NCI-H1930 (cell line): ENCODE results near the gene SIGLEC6.
"Not testable (repeated sequence)": the region's sequence is repeated elsewhere in the genome, so short reads cannot be mapped to it uniquely, and the experiment has no call there.

Experiments used
- DNase-seq, 2 experiments: peaks; one replicate each; lab custom pipeline; 2025; lab: John Stamatoyannopoulos, UW

Gene SIGLEC6

DNA sequence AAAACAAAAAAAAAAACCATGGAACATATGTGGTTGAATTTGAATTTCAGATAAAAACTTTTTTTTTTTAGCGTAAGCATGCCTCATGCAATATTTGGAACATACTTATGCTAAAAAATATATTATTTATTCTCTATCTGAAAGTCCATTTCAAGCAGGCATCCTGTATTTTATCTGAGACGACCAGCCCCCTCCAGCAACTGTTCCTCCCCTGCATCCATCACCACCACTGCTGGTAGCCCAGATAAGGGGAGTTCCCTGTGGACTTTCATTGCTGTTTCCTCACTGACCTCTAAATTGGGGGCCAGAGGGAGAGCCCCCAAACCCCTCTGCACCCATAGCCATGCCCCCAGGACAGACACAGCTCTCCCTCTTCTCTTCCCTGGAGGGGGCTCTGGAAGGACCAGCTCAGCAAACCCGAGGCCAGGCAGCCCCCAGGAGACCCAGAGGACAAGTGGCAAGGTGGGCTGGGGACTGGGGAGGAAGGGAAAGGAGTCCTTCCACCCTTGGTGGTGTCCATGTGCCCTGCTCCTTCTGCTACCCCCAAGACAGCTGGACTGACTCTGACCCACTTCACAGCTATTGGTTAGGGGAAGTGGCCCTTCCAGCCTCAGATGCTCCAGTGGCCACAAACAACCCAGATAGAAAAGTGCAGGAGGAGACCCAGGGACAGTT lies 23.3 kb downstream of the SIGLEC6 start:
- DNase-seq = no peak

DNA sequence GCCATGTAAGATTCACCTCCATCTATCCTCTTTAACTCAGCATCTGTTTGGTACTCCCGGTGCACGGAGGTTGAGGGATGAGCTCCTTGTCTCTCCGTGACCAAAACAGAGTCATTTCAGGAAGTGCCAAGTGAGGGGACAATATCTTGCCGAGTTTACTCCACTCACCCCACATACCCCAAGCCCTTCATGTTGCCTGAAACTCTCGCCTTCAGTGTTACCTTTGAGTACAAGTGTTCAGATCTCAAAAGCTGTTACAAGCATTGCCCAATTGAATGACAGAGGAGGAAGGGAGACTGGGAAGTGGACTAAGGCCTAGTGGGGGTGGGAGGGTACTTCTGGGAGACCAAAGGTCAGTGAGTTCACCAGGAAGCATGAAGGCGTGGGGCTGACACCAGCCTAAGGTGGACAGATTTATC lies 23.8 kb downstream of the SIGLEC6 start:
- DNase-seq = no peak

DNA sequence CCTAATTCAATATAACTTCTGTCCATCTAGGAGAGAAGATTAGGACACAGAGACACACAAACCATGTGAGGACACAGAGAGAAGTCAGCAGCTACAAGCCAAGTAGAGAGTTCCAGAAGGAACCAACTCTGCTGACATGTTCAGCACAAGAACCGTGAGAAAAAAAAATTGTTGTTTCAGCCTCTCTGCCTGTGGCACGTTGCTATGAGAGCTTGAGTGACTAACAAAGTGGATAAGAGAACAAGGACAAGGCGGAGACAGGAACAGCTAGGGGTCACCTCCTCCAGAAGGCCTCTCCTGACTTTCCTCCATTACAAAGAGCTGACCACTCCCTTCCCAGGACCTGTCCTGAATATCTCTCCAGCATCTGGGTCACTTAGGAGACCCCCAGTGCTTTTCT lies 24.3 kb downstream of the SIGLEC6 start:
- DNase-seq = no peak

DNA sequence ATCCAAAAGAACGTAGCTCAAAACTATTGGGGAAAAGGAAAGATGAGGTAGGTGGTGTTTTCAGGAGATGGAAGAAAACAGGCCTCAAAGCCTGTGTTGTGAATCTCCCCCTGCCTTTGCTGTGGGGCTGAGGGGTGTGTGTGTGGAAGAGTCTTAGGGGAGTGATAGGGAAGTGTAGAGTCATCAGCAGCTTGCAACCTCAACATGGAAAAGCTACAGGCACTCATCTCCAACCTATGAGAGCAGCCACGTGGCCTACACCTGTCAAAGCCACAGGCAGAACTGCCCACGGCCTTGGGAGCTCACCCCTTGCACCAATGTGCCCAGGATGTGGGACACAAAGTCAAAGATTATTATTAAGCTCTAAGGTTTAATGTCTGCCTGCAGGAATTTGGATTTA lies 25.6 kb downstream of the SIGLEC6 start:
- no peak for DNase-seq

DNA sequence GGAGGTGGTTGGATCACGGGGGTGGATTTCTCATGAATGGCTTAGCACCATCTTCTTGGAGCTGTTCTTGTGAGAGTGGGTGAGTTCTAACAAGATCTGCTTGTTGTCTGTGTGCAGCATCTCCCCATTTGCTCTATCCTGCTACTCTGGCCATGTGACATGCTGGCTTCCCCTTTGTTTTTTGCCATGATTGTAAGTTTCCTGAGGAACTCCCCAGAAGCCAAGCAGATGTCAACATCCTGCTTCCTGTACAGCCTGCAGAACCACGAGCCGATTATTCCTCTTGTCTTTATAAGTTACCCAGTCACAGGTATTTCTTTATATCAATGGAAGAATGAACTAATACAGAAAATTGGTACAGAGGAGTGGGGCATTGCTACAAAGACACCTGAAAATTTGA lies 27.6 kb downstream of the SIGLEC6 start:
- DNase-seq = no peak

DNA sequence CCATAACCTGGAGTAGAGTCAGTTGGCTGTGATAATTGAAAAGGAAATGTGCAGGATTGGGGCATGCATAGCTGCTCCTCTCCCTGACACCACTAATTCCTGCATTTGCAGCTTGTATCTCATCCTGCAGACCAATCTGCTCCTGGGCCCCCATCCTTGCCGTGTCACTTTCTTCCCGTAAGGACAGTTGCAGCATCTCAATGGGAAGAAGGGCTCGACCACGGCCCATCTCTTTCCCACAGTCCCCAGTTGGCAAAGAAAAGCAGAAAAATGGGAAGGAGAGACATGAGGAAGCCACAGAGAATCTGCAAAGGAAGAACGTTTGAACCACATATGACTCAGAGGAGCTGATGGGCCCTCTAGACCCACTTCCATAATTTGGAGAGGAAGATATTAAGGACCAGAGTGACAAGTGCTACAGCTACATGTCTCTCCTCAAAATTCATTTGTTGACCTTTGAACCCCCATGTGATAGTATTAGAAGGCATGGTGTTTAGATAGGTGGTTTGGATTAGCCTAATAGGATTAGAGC lies 28.1 kb downstream of the SIGLEC6 start:
- DNase-seq = no peak

- no peak for DNase-seq
Measured at GRCh38 chr19:51501594-51502263, 29.7 kb downstream of the SIGLEC6 start, which contains the start of gene SIGLEC12. Gene SIGLEC12, minus strand, starts transcription at chr19:51501800. Its CDS starts 67 bp downstream, at chr19:51501733.

DNA sequence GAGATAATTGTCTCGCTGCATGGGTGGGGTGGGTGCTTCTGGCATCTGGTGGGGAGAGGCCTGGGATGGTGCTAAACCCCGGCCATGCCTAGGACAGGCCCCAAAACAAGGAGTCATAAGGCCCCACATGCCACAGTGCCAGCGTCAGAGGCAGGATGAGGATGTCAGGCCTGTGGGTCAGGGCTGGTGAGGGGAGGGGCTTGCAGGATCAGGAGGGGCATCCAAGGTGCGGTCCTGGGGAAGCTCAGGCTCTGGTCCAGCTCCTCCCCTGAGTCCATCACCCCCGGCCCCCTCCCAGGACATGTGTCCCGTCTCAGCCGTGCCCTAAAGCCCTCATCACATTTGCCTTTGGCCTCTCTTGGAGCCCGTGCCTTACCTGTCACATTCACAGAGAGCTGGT lies 30.5 kb downstream of the SIGLEC6 start:
- DNase-seq = not testable (repeated sequence)

GRCh38 chr19:51497666-51498065 lies 33.8 kb downstream of the SIGLEC6 start:
- DNase-seq = no peak

- DNase-seq = no peak
Measured at GRCh38 chr19:51493776-51494175, 37.7 kb downstream of the SIGLEC6 start.

DNA sequence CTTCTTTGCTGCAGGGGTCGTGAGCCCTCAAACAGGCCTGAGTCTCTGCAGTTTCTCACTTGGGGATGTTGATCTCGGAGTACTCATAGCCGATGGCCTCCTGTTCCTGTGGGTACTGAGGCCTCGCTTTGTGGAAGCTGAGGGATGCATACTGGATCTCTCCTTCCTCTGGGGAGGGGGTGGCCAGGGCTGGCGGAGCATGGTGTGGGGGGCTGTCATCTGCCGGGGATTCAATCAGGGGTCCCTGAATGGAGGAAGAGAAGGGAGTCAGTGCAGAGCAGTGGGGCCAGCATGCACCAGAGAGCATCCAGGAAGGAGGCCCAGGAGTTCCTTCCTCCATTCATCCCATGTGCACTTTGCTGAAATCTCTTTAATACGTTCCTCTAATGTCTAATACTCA lies 39.9 kb downstream of the SIGLEC6 start:
- DNase-seq = no peak

DNA sequence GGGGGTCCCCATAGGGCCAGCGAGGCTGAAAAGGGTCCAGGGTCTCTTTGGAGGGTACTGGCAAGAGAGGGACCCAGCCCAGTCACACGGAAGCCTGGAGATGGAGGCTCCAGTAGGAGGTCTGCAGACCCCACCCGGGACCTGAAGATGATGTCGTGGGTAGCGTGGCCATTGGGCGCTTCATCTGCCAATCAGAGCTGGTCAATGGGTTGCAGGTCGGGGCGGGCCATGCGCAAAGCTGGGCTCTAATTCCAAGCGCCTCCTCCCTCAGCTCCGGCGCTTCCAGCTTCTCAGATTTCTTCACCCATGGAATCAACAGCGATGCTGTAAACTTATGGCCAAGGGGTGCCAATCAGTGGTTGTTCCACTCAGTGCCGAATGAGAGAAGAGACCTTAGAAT lies 40.8 kb downstream of the SIGLEC6 start:
- peak; percentile 32 to 78 for DNase-seq

GRCh38 chr19:51489113-51489512 lies 42.4 kb downstream of the SIGLEC6 start:
- no peak for DNase-seq

- DNase-seq = no peak
Measured at GRCh38 chr19:51488491-51488890, 43.0 kb downstream of the SIGLEC6 start.

DNA sequence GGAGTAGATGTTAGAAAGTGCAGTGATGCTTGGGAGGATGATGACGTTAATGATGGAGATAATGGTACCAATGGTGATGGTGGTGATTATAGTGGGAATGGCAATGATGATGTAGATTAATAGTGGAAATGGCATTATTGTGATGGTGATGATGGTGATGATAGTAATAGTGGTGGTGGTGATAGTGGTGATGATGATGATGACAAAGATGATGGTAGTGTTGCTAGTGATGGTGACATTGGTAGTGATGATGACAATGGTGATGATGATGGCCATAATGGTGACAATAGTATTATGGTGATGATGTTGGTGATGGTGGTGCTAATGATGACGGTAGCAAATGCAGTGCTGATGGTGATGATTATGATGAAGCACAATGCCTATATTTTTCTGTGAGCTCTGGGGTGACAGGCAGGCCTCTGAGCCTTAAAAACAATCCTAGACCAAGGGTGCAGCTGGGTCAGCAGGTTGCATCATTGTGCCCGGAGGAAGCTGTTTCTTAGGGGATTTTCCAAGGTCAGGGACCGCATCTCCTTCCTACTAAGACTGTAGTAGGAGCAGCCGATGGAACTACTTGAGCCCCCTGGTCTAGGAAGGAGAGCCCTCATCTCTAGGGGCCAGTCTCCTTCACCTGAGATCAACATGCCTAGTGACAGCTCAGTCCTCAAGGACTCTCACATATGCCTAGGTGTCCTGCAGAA lies 45.4 kb downstream of the SIGLEC6 start:
- DNase-seq = no peak

DNA sequence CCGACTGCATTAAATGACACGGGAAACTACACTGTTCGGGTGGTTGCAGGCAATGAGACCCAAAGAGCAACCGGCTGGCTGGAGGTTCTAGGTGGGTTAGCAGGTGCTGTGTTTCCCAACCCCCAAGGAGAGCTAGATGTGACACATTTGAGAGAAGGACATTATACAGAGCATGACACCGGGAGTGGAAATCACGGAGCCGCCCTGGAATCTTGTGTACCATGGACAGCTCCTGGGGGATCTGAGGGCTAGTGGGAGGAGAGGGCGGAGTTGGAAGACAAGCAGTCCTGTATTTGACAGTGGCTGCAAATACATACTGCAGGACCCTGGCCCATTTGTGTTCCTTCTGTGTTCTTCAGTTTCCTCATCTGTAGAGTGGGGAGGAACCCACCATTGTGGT lies 50.9 kb downstream of the SIGLEC6 start:
- DNase-seq = no peak

DNA sequence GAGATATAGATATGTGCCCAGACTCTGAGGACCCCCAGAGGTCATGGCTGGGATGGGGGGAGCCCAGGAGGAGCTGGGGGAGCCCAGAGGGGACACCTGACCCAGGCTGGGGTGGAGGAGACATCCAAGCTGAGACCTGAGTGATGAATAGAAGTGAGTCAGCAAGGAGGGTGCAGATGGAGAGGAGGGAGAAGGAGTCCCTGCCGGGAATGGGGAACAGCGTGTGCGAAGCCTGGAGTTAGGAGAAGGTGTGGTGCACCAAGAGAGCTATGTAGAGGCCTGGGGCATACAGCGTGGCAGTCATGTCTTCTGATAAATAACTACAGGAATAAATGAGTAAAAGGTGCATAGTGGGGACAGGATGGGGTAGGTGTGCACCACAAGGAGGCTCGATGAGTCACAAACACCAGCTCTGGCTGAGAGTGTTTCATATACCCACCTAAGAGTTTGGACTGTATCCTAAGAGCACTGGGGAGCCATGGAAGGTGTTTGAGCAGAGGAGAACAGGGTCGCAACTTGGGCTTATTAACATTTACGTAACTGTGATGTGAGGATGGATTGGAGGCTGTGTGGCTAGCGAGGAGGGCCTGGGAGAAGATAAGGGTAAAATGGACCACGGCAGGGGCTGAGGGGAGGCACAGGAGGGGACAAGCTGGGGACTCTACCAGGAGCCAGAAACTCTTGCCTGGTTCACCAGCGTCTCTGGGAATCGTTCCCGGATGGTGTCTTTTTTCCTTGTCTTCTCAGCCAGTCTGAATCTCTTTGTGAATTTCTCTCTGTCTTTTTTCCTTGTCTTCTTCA lies 51.7 kb downstream of the SIGLEC6 start:
- no peak for DNase-seq

DNA sequence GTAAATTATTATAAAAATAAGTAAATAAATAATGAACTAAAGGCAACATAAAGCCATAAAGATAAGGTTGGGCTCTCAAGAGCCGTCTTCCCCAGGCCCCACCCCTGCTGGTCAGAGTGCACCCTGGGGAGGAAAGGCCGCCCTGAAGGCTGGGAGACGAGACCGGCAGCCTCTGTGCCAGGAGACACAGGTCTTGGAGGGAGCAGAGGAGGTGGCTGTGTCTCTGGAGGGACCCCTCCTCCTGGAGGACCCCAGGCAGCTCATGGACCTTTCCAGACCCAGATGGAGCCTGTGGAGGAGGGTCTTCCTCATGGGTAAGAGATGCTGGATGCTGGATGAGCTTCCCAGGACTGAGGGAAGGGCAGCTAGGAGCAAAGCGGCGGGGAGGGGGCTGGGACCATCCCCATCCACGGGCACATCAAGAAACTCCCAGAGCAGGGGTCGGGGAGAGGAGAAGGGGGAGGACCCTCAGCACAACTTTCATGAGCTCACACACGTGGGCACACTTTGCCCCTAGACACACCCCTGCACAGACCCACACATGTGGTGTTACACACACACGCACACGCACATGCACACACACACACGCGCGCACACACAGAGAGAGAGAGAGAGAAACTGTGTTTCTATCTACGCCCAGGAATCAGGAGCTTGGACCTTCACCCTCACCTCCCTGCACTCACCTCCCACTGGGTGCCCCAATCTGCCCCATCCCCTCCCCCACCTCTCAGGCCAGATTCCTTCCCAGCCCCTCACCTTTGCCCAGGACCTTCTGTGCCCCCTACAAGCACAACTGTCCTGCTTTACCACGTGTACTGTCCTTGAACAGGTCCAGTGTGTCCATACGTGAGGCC lies 52.9 kb downstream of the SIGLEC6 start, which contains the start of gene CEACAM18:
Gene CEACAM18, plus strand, starts transcription at position 159 of the 854 bp plus-strand sequence.
- DNase-seq = no peak

GRCh38 chr19:51477344-51477743 lies 54.1 kb downstream of the SIGLEC6 start:
- no peak for DNase-seq

DNA sequence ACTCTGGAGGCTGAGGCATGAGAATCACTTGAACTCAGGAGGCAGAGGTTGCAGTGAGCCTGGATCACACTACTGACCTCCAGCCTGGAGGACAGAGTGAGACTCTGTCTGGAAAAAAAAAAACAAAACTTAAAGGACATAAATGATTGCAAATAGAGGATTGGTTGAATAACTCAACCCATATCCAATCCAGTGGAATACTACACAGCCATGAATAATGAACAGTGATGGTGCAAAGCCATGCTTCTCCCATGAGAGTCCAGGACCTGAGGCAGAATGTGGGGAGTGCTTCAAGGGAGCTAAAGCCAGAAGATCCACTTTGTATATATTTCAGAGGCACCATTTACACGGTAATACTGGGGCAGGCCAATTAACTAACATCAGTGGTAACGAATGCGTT lies 55.3 kb downstream of the SIGLEC6 start:
- DNase-seq = no peak
